ENCODE measurements around the gene TAF4B. TPM values are rescaled to one million over a fixed set of nuclear protein-coding genes. Genes with fewer than 3 reads are reported as not detected.
"Not testable (repeated sequence)": the region's sequence is repeated elsewhere in the genome, so short reads cannot be mapped to it uniquely, and the experiment has no call there.

TAF4B gene
- total RNA-seq, 1 donor from 2014 or later: 0.92 TPM

- DNase-seq (ENCODE audit: low spot score): no peak
- intact Hi-C loops (cut with DNase I): no loop called here
These were observed 4.3 kb downstream of the TAF4B start for GRCh38 chr18:26230497-26230896.

DNA sequence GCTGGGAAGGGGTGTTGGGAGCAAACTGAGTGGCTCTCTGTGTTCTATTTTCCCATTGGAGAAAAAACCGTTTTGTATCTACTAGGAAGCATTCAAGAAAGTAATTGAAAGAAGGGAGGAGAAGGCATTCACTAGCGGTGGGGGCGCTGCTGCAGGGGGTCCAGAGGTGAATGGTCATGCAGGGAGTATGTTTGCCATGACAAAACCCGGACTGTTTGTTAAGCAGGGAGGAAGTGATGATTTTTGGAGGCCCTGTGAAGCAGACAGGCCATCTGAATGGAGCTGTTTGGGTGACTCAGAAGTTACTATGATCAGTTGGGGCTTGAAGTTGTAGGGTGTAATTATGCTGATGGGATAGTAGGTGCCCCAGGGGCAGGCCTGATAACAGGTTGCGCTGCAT is 7.0 kb downstream of the TAF4B start:
- intact Hi-C loops (cut with DNase I): no loop called here

DNA sequence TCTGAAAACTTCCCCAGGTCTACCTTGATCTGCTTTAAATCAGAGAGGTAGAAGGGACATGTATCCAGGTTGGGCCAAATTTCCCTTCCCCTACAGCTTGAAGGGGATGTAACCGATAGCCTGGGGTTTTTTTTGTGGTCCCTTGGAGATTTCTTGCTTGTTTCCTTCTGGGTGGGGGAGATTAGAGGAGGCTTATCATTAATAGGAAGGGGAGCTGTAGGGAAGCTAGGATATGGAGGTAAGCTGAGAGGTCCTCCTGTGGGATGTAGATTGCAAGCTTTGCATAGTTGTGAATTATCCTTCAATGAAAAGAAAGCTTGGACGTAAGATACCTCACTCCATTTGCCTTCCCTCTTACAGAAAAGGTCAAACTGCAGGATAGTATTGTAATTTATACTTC is 11.1 kb downstream of the TAF4B start:
- intact Hi-C loops (cut with DNase I); DNase-seq (ENCODE audit: low spot score): not testable (repeated sequence)

More for the DNA sequence above, 7.0 kb downstream of the TAF4B start:
- DNase-seq (ENCODE audit: low spot score): no peak

- intact Hi-C loops (cut with DNase I); DNase-seq (ENCODE audit: low spot score): not testable (repeated sequence)
These were observed 12.5 kb downstream of the TAF4B start for GRCh38 chr18:26238718-26239117.

DNA sequence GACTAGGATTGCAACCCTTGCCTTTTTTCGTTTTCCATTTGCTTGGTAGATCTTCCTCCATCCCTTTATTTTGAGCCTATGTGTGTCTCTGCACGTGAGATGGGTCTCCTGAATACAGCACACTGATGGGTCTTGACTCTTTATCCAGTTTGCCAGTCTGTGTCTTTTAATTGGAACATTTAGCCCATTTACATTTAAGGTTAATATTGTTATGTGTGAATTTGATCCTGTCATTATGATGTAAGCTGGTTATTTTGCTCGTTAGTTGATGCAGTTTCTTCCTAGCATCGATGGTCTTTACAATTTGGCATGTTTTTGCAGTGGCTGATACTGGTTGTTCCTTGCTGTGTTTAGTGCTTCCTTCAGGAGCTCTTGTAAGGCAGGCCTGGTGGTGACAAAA is 16.1 kb downstream of the TAF4B start:
- intact Hi-C loops (cut with DNase I); DNase-seq (ENCODE audit: low spot score): not testable (repeated sequence)

- intact Hi-C loops (cut with DNase I); DNase-seq (ENCODE audit: low spot score): not testable (repeated sequence)
These were observed 19.2 kb downstream of the TAF4B start for GRCh38 chr18:26245434-26245833.

DNA sequence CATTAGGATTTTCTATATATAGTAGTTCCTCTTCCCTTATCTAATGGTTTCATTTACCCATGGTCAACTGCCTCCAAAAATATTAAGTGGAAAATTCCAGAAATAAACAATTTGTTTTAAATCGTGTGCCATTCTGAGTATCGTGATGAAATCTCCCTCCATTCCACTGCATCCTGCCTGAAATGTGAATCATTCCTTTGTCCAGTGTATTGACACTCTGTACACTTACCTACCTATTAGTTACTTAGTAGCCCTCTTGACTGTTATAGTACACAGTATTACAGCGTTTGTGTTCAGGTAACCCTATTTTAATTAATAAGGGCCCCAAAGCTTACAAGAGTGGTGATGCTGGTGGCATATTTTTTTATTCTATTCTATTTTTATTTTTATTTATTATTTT is 26.2 kb downstream of the TAF4B start:
- DNase-seq (ENCODE audit: low spot score): no peak
- intact Hi-C loops (cut with DNase I): no loop called here

DNA sequence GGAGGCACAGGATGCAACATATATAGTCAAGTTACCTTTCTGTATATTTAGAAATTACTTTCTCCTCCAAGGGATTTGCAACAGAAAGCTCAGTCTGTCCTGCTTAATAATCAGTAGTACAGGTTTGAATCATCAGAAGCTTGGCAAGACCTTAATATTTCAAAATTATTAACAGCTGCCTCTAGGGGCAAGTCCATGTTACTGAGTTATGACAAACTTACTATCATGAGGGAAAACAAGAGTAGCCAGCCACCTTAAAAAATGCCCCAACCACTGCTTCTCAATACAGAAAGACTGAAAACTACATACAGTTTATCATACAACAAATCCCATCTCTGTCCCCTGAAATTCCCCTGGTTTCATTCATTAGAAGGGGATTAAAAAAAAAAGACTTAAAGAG is 28.6 kb downstream of the TAF4B start:
- intact Hi-C loops (cut with DNase I): not testable (repeated sequence)

DNA sequence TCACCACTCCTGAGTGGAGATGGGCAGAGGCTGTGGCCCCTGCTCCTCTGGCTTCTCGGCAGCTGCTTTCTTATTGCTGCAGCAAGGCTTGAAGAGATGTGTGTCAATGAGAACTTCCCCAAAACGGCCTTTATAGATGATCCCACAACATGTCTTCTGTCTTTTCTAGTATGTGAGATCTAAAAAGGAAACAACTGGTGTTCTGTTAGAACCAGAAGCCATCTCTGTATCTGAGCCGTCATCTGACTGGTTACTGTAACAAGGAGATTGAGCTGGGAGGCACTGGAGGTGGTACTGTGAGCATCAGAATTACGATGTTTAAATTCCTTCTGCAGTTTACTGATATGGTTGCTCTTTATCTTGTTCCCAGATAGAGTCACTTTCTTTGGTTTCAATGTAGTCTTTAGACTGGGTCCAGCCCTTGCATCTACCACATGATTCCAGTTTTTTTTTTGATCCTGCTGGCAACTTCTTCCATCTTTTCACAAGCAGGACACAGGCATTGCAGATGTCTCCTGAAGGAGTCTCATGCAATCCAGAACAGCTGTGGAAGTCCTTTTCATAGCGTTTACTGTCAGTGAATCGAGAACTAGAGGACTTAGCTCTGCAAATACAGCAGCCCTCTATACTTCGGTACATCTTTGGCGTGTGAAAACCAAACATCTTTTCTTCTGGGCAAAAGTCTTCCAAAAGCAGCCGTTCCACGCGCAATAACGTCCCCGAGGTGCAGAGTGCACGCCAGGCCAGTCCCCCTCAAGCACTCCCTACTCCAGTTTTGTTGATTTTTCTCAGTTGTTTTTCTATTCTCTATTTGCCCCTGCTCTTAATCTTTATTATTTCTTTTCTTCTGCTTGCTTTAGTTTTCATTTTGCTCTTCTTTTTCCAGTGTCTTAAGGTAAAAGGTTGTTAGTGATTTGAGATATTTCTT is 29.7 kb downstream of the TAF4B start:
- intact Hi-C loops (cut with DNase I): no loop called here
- no peak for DNase-seq (ENCODE audit: low spot score)

More for the DNA sequence above, 28.6 kb downstream of the TAF4B start:
- DNase-seq (ENCODE audit: low spot score): not testable (repeated sequence)

DNA sequence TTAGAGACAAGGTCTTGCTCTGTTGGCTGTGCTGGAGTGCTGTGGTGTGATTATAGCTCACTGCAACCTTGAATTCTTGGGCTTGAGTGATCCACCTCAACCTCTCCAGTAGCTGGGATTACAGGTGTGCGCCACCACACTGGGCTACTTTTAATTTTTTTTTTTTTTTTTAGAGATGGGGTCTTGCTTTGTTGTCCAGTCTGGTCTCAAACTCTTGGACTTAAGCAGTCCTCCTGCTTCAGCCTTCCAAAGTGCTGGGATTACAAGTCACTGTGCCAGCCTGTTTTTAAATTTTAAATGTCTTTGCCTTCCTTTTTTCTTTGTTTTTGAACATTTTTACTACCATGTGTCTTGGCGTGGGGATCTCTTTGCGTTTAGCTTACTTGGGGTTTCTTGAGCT is 32.5 kb downstream of the TAF4B start:
- intact Hi-C loops (cut with DNase I): no loop called here
- no peak for DNase-seq (ENCODE audit: low spot score)

- intact Hi-C loops (cut with DNase I); DNase-seq (ENCODE audit: low spot score): not testable (repeated sequence)
These were observed 33.2 kb downstream of the TAF4B start for GRCh38 chr18:26259416-26259815.

GRCh38 chr18:26262156-26262555 is 35.9 kb downstream of the TAF4B start:
- DNase-seq (ENCODE audit: low spot score): no peak
- intact Hi-C loops (cut with DNase I): no loop called here

- intact Hi-C loops (cut with DNase I): no loop called here
These were observed 41.2 kb downstream of the TAF4B start for GRCh38 chr18:26267357-26267930.

GRCh38 chr18:26268454-26268853 is 42.2 kb downstream of the TAF4B start:
- intact Hi-C loops (cut with DNase I): no loop called here

More at GRCh38 chr18:26267357-26267930, 41.2 kb downstream of the TAF4B start:
- DNase-seq (ENCODE audit: low spot score): no peak

DNA sequence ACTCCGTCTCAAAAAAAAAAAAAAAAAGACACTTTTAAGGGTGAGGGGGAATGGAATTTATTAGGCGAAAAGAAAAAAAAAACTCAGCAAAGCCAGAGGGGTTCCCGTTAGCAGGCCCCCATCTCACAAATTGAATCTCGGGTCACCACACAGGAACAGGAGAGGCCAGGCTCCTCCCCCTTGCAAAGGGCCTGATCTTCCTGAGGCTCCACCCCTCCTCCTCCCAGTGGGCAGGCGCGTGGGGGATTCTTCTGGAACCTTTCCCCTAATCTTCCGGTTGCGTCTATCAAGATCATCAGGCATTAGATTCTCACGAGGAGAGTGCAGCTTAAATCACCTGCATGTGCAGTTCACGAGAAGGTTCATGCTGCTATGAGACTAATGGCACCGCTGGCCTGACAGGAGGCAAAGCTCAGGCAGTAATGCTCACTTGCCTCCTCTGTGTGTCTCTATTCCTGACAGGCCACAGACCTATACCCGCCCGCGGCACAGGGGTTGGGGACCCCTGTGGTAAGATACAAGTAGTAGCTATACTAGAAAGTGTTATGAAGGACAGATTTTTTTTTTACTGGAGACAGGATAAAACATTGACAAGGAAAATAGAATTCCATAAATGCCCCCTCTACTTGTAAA is 45.8 kb downstream of the TAF4B start:
- intact Hi-C loops (cut with DNase I): no loop called here
- DNase-seq (ENCODE audit: low spot score): no peak

More at GRCh38 chr18:26268454-26268853, 42.2 kb downstream of the TAF4B start:
- no peak for DNase-seq (ENCODE audit: low spot score)

DNA sequence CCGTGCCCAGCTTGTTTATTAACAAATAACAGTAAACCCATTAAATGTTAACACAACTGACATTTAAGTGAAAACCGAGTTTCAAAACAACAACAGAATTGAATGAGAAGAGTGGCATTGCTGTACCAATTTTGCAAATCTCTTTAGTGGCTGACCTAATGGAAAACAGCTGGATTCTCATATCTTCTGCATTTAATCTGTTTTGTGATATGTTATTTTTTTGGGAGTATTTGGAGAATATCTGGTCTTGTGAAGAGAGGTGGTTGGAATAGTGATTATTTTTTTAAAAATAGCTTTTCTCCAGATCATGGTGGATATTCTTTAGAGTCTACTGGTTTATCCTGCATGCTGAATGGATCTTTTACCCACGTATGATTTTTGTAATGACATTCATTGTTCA is 51.1 kb downstream of the TAF4B start:
- DNase-seq (ENCODE audit: low spot score): no peak
- intact Hi-C loops (cut with DNase I): no loop called here

DNA sequence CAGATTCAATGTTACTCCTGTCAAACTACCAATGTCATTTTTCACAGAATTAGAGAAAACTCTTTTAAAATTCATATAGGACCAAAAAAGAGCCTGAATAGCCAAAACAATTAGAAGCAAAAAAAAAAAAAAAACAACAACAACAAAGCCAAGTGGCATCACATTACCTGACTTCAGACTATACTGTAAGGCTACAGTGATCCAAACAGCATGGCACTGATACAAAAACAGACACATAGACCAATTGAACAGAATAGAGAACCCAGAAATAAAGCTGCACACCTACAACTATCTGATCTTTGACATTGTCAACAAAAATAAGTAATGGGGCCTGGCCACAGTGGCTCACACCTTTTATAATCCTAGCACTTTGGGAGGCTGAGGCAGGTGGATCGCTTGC is 53.2 kb downstream of the TAF4B start:
- intact Hi-C loops (cut with DNase I): no loop called here
- no peak for DNase-seq (ENCODE audit: low spot score)

DNA sequence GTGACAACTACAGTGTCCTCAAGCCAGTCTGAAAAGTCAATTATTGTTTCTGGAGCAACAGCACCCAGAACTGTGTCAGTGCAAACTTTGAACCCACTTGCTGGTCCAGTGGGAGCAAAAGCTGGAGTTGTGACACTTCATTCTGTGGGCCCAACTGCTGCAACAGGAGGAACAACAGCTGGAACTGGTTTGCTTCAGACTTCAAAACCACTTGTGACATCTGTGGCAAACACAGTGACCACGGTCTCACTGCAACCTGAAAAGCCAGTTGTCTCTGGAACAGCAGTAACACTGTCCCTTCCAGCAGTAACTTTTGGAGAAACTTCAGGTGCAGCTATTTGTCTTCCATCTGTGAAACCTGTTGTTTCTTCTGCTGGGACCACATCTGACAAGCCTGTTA is 59.8 kb downstream of the TAF4B start:
- intact Hi-C loops (cut with DNase I): no loop called here

DNA sequence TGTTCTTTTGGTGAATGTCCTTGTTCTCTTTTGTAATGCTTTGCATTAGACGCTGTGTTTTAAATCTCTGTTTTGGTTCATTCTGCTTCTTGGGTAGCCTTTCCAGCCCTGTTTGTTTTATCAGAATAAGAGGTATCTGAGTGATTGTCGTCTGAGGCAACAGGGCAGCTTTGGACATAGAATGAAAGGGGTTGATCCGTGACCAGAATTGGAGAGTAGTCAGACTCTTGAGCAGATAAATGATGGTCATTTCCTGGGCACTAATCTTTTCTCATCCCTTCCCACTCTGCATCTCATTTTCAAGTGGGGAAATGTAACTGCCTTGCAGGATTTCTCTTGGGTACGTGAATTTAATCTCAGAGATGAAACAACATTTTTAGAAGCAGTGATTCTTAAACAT is 61.4 kb downstream of the TAF4B start:
- intact Hi-C loops (cut with DNase I): no loop called here
- no peak for DNase-seq (ENCODE audit: low spot score)

More for the DNA sequence above, 59.8 kb downstream of the TAF4B start:
- DNase-seq (ENCODE audit: low spot score): no peak

- intact Hi-C loops (cut with DNase I): no loop called here
- DNase-seq (ENCODE audit: low spot score): no peak
These were observed 64.1 kb downstream of the TAF4B start for GRCh38 chr18:26290385-26290784.
